CD4-positive, alpha-beta T cell treated with Interleukin-6 for 4 hours (primary cell): Measurements from ENCODE around the gene PRKN.
"Not testable (repeated sequence)": the region's sequence is repeated elsewhere in the genome, so short reads cannot be mapped to it uniquely, and the experiment has no call there.

ENCODE experiments used
- DNase-seq: peaks from one replicate; pipeline ENCODE4 v3.0.0-alpha.2; 2020; ENCODE audit warnings: mixed read lengths

Gene PRKN

GRCh38 chr6:161313475-161313874 lies 1414.1 kb downstream of the PRKN start:
- DNase-seq: not testable (repeated sequence)

DNA sequence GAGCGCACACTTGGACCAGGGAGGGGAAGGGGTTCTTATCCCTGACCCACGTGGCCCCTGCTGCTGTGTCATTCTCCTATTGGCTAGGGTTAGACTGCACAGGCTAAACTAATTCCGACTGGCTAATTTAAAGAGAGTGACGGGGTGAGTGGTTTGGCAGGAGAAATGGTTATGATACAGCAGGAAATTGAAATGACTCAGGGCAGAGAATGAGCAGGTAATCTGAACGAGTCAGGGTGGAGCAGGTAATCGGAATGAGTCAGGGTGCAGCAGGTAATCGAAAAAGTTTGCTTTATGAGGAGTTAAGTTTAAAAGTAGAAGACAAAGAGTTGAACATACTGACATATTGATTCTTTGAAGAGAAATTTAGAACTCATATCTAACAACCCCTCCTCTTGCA lies 1417.8 kb downstream of the PRKN start:
- not testable (repeated sequence) for DNase-seq

- DNase-seq: no peak
Observed at GRCh38 chr6:161308075-161308655, 1419.4 kb downstream of the PRKN start.

- DNase-seq: no peak
Observed at GRCh38 chr6:161305860-161306259, 1421.7 kb downstream of the PRKN start.

DNA sequence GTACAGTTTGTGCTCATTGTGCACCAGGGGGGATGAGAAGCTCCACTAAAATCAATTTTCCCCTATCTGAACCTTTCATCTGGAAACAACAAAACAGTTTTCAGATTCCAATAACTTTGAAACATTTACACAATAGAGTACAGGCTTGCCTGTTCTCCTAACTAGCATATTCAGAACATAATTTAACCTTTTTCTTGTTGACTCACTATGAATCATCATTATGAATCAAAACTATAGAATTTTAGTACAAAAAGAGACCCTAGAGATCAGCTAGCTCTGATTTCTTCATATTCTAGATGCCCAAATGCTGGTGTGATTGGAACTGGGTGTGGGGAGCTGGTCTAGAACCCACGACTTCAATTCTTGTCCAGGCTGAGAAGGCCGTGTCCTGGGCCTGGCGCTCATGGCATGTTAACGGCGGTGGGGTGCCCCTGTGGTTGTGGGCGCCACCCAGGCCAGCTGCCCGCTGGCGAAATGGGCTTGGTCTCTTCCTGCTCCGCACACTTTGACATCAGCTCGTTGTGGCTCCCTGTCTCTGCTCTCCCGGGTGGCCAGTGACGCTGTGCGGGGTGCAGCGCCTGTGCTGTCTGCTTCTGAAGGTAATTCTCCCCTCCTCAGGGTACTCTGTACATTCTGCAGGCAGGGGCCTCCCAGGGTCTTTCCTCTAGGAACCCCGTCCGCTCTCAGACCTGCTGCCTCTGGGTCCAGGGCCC lies 1423.8 kb downstream of the PRKN start:
- DNase-seq: no peak

DNA sequence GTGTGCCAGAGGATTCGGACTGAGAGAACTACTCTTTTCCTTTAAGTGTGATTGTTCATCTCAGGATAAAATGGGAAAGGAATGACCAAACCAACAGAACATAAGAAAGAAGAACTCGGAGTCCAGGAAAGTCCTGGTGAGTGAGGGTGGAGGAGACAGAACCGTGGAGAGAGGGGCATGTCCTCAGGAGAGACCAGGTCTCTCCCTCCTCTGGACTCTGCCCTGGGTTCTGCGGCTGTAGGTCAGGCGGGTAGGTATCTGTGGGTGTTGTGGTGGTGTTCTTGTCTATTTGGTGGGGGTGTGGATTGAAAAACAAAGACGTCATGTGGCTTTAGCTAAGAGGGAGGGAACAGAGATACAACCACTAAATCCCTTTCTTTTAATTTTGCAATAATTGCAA lies 1424.6 kb downstream of the PRKN start:
- DNase-seq: no peak

DNA sequence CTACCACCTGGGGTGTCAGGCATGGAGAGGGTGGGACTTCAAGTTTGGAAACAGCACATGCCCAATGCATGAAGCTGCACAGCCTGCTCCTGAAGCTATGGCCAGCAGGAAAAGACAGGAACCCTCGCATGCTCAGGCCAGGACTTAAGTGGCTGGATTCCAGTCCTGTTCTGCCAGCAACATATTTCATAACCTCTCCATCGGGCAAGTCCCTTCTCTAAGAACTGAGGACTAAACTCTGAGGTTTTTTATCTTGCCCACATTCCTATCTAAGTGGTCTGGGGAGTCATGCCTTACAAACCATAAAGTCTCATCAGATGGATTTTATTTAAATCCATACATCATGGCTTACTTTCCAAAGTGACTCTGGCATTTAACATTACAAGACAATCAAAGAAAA lies 1426.2 kb downstream of the PRKN start:
- DNase-seq: no peak

GRCh38 chr6:161300823-161301222 lies 1426.7 kb downstream of the PRKN start:
- no peak for DNase-seq

- no peak for DNase-seq
Observed at GRCh38 chr6:161299726-161300125, 1427.8 kb downstream of the PRKN start.
